Keratinocyte (primary cell): ENCODE results near the gene DDX5. TPM values are rescaled to one million over a fixed set of nuclear protein-coding genes. Genes with fewer than 3 reads are reported as not detected.

Experiments
- DNase-seq: peaks from one replicate; pipeline ENCODE4 v3.0.0-alpha.2; 2011; ENCODE audit warnings: low read depth, missing footprints, low spot score
- FAIRE-seq: peaks from 2 replicates; lab custom pipeline; 2011; peaks lifted over from hg19 to GRCh38; lab: Jason Lieb, UNC
- H2AFZ ChIP-seq: 2 replicates; pipeline ENCODE4 v1.6.0; 2012; ENCODE audit warnings: low read length, control low read depth, inconsistent platforms; ENCODE audit not compliant: control insufficient read depth
- H3K27ac ChIP-seq: 2 replicates; pipeline ENCODE4 v1.5.1; 2011; ENCODE audit warnings: low read length; ENCODE audit not compliant: control insufficient read depth, insufficient read depth
- H3K27me3 ChIP-seq: 3 replicates; pipeline ENCODE4 v1.6.0; 2011; ENCODE audit warnings: low read length; ENCODE audit not compliant: control insufficient read depth, insufficient read depth; ENCODE audit errors: extremely low read depth
- H3K36me3 ChIP-seq, 2 experiments: 2 replicates in 1 of 2; 3 replicates in 1 of 2; pipeline ENCODE4 v1.5.1; 2011; ENCODE audit warnings: low read length in 2 of 2, mild to moderate bottlenecking in 1 of 2; ENCODE audit not compliant: control insufficient read depth in 2 of 2, insufficient read depth in 2 of 2; ENCODE audit errors: extremely low read depth in 1 of 2
- H3K4me1 ChIP-seq: 3 replicates; pipeline ENCODE4 v1.5.1; 2011; ENCODE audit warnings: low read length; ENCODE audit not compliant: control insufficient read depth, insufficient read depth; ENCODE audit errors: extremely low read depth
- H3K4me2 ChIP-seq: 3 replicates; pipeline ENCODE4 v1.6.0; 2011; ENCODE audit warnings: low read depth, low read length; ENCODE audit not compliant: control insufficient read depth, insufficient read depth; ENCODE audit errors: extremely low read depth
- H3K4me3 ChIP-seq, 3 experiments: fragments of 200-600 bp in 1 of 3; sonication (generic) in 1 of 3; 2 replicates in 2 of 3; 3 replicates in 1 of 3; pipeline ENCODE4 v1.5.1; 2011 to 2016; ENCODE audit warnings: low read length in 3 of 3, mild to moderate bottlenecking in 3 of 3, control low read depth in 2 of 3, inconsistent platforms in 1 of 3, low read depth in 1 of 3, mixed read lengths in 1 of 3, mixed run types in 1 of 3, moderate library complexity in 1 of 3; ENCODE audit not compliant: control insufficient read depth in 2 of 3, insufficient read depth in 2 of 3; ENCODE audit errors: extremely low read depth in 1 of 3
- H3K79me2 ChIP-seq: 2 replicates; pipeline ENCODE4 v1.6.0; 2012; ENCODE audit warnings: low read length; ENCODE audit not compliant: control insufficient read depth, insufficient read depth
- H3K9ac ChIP-seq: 3 replicates; pipeline ENCODE4 v1.6.0; 2011; ENCODE audit warnings: low read length; ENCODE audit not compliant: control insufficient read depth, insufficient read depth; ENCODE audit errors: extremely low read depth
- H3K9me1 ChIP-seq: 3 replicates; pipeline ENCODE4 v1.6.0; 2011; ENCODE audit warnings: low read length; ENCODE audit not compliant: control insufficient read depth, insufficient read depth; ENCODE audit errors: extremely low read depth
- H3K9me3 ChIP-seq: 2 replicates; pipeline ENCODE4 v1.5.1; 2012; ENCODE audit warnings: low read depth, low read length; ENCODE audit not compliant: control insufficient read depth
- H4K20me1 ChIP-seq: 3 replicates; pipeline ENCODE4 v1.6.0; 2011; ENCODE audit warnings: low read length; ENCODE audit not compliant: control insufficient read depth, insufficient read depth; ENCODE audit errors: extremely low read depth
- CTCF ChIP-seq, 3 experiments: IDR thresholded peaks in 1 of 3; conservative IDR thresholded peaks in 1 of 3; optimal IDR thresholded peaks in 1 of 3; 2 replicates in 2 of 3; 3 replicates in 1 of 3; pipeline versions ENCODE3 to v1.5.1; 2011; ENCODE audit warnings: low read length in 3 of 3, mild to moderate bottlenecking in 3 of 3, moderate library complexity in 2 of 3, control low read depth in 1 of 3, inconsistent platforms in 1 of 3; ENCODE audit not compliant: insufficient read depth in 2 of 3; ENCODE audit errors: extremely low read depth in 1 of 3
- EZH2 ChIP-seq: IDR thresholded peaks from one replicate; pipeline ENCODE4 v1.6.1; 2012; ENCODE audit warnings: inconsistent platforms, mild to moderate bottlenecking, low read length, moderate library complexity
- dilution Hi-C: fragments of 300-500 bp; cut with MboI; formaldehyde crosslinking; loops from one replicate; pipeline ENCODE4 v1.7.0; 2020; ENCODE audit warnings: low sequenced_read_pairs; ENCODE audit not compliant: extremely low pct_ligation_motif_present
- polyA plus RNA-seq, 5 experiments: library from polyadenylated mRNA; depleted of rRNA in 3 of 5; stranded (reverse) in 3 of 5; stranded (forward) in 1 of 5; unstranded in 1 of 5; fragments of >200 nt; gene quantifications; 1 replicate in 1 of 5; 2 replicates in 3 of 5; 3 replicates in 1 of 5; pipeline versions ENCODE4 v1.2.1 to v1.2.3, GENCODE V29; 2011 to 2012; ENCODE audit warnings: missing spikeins in 2 of 5, low read depth in 1 of 5, low replicate concordance in 1 of 5

The DDX5 gene
- polyA plus RNA-seq, 1 donor (not counting 4 experiments of a cell fraction or from before 2014, with no cell fraction given) = 793 TPM

GRCh38 chr17:64466019-64466735, 39.9 kb downstream of the DDX5 start:
- no peak overlapping the region for H3K4me3 ChIP-seq
- H4K20me1 ChIP-seq = no peaks in the 10 kb centered on the region
- DNase-seq (no peak), FAIRE-seq (no peak)
- H3K79me2 ChIP-seq = no peaks in the 10 kb centered on the region
- TF ChIP-seq EZH2 = no peak
- TF ChIP-seq CTCF (optimal IDR thresholded peaks at IDR 0.05 in 1 of 3, IDR thresholded peaks at IDR 0.05 in 1 of 3, conservative IDR thresholded peaks at IDR 0.05 in 1 of 3; ENCODE audit: extremely low read depth in 1 of 3, insufficient read depth in 2 of 3, low read length in 3 of 3) = no peak
- H3K4me1 ChIP-seq = no peaks in the 10 kb centered on the region
- H3K27me3 ChIP-seq = peaks cover 6% of the 10 kb centered on the region
- dilution Hi-C loops = no loop called here
- no peak overlapping the region for H2AFZ ChIP-seq
- H3K27ac ChIP-seq = no peak overlapping the region
- no peaks in the 10 kb centered on the region for H3K9me1 ChIP-seq
- H3K36me3 ChIP-seq = no peaks in the 10 kb centered on the region
- H3K9ac ChIP-seq = no peak overlapping the region
- no peak overlapping the region for H3K4me2 ChIP-seq
- H3K9me3 ChIP-seq = no peaks in the 10 kb centered on the region

GRCh38 chr17:64461788-64462187, 44.3 kb downstream of the DDX5 start:
- dilution Hi-C loops = no loop called here
- H3K79me2 ChIP-seq = no peaks in the 10 kb centered on the region
- no peaks in the 10 kb centered on the region for H3K9me1 ChIP-seq
- H2AFZ ChIP-seq = no peak overlapping the region
- no peaks in the 10 kb centered on the region for H3K9me3 ChIP-seq
- no peaks in the 10 kb centered on the region for H4K20me1 ChIP-seq
- H3K4me2 ChIP-seq = no peak overlapping the region
- no peak overlapping the region for H3K4me3 ChIP-seq
- no peak overlapping the region for H3K27ac ChIP-seq
- no peak for DNase-seq
- no peak for FAIRE-seq
- TF ChIP-seq EZH2 (no peak), CTCF (optimal IDR thresholded peaks at IDR 0.05 in 1 of 3, IDR thresholded peaks at IDR 0.05 in 1 of 3, conservative IDR thresholded peaks at IDR 0.05 in 1 of 3; ENCODE audit: extremely low read depth in 1 of 3, insufficient read depth in 2 of 3, low read length in 3 of 3) (no peak)
- no peaks in the 10 kb centered on the region for H3K4me1 ChIP-seq
- H3K27me3 ChIP-seq = peaks cover 6% of the 10 kb centered on the region
- H3K9ac ChIP-seq = no peak overlapping the region
- H3K36me3 ChIP-seq = no peaks in the 10 kb centered on the region
